ENCODE results near the gene STAG1.
"Not testable (repeated sequence)": the region's sequence is repeated elsewhere in the genome, so short reads cannot be mapped to it uniquely, and the experiment has no call there.

STAG1 gene

GRCh38 chr3:136741063-136741462 lies 11.1 kb downstream of the STAG1 start:
- no peak for DNase-seq

- no peak for DNase-seq
Measured at GRCh38 chr3:136740351-136740958, 11.7 kb downstream of the STAG1 start.

- not testable (repeated sequence) for DNase-seq
Measured at GRCh38 chr3:136736950-136737349, 15.2 kb downstream of the STAG1 start.

- no peak for DNase-seq
Measured at GRCh38 chr3:136735103-136735502, 17.1 kb downstream of the STAG1 start.

- peak; percentile 32 for DNase-seq
Measured at GRCh38 chr3:136734382-136735070, 17.7 kb downstream of the STAG1 start.

GRCh38 chr3:136733317-136733833 lies 18.8 kb downstream of the STAG1 start:
- DNase-seq: no peak

- DNase-seq: no peak
Measured at GRCh38 chr3:136731274-136731884, 20.8 kb downstream of the STAG1 start.

- no peak for DNase-seq
Measured at GRCh38 chr3:136730595-136731273, 21.4 kb downstream of the STAG1 start.

- DNase-seq: no peak
Measured at GRCh38 chr3:136728918-136729317, 23.3 kb downstream of the STAG1 start.

- peak; percentile 17 for DNase-seq
Measured at GRCh38 chr3:136728473-136728872, 23.7 kb downstream of the STAG1 start.

GRCh38 chr3:136725468-136725867 lies 26.7 kb downstream of the STAG1 start:
- DNase-seq: no peak

- not testable (repeated sequence) for DNase-seq
Measured at GRCh38 chr3:136722916-136723315, 29.3 kb downstream of the STAG1 start.

GRCh38 chr3:136722399-136722798 lies 29.8 kb downstream of the STAG1 start:
- DNase-seq: not testable (repeated sequence)

- DNase-seq: no peak
Measured at GRCh38 chr3:136720091-136720490, 32.1 kb downstream of the STAG1 start.

- DNase-seq: no peak
Measured at GRCh38 chr3:136716629-136717028, 35.5 kb downstream of the STAG1 start.

- no peak for DNase-seq
Measured at GRCh38 chr3:136714020-136714419, 38.2 kb downstream of the STAG1 start.

GRCh38 chr3:136712941-136713340 lies 39.2 kb downstream of the STAG1 start:
- no peak for DNase-seq

GRCh38 chr3:136711888-136712287 lies 40.3 kb downstream of the STAG1 start:
- DNase-seq: not testable (repeated sequence)

GRCh38 chr3:136711277-136711676 lies 40.9 kb downstream of the STAG1 start:
- no peak for DNase-seq

GRCh38 chr3:136709775-136710174 lies 42.4 kb downstream of the STAG1 start:
- not testable (repeated sequence) for DNase-seq

GRCh38 chr3:136708333-136708985 lies 43.7 kb downstream of the STAG1 start:
- DNase-seq: no peak

GRCh38 chr3:136703429-136703828 lies 48.7 kb downstream of the STAG1 start:
- DNase-seq: no peak

GRCh38 chr3:136699271-136699828 lies 52.8 kb downstream of the STAG1 start:
- DNase-seq: no peak
